H9 (cell line): ENCODE data around the gene LRRC8B. TPM values are rescaled to one million over a fixed set of nuclear protein-coding genes. Genes with fewer than 3 reads are reported as not detected.

ENCODE experiments used
- DNase-seq: peaks from one replicate; pipeline ENCODE4 v3.0.0-alpha.2; 2017
- H2AFZ ChIP-seq: one replicate; pipeline ENCODE4 v1.6.1; 2013; ENCODE audit warnings: mild to moderate bottlenecking, low read length, control low read depth, moderate library complexity
- H2AK5ac ChIP-seq: 2 replicates; pipeline ENCODE4 v1.6.1; 2013; ENCODE audit warnings: low read length, control low read depth, mixed read lengths; ENCODE audit not compliant: insufficient read length
- H2BK120ac ChIP-seq: one replicate; pipeline ENCODE4 v1.6.1; 2013; ENCODE audit warnings: low read depth, mild to moderate bottlenecking, low read length, control low read depth, inconsistent platforms; ENCODE audit not compliant: poor library complexity, severe bottlenecking
- H2BK12ac ChIP-seq: 2 replicates; pipeline ENCODE4 v1.6.1; 2013; ENCODE audit warnings: low read length, control low read depth, mixed read lengths, low read depth; ENCODE audit not compliant: insufficient read length
- H2BK15ac ChIP-seq: 2 replicates; pipeline ENCODE4 v1.6.1; 2013; ENCODE audit warnings: low read depth, low read length, control low read depth
- H2BK20ac ChIP-seq: one replicate; pipeline ENCODE4 v1.6.1; 2013; ENCODE audit warnings: low read depth, mild to moderate bottlenecking, low read length, control low read depth, inconsistent platforms; ENCODE audit not compliant: poor library complexity, severe bottlenecking
- H2BK5ac ChIP-seq: 2 replicates; pipeline ENCODE4 v1.6.1; 2013; ENCODE audit warnings: low read length, control low read depth, mixed read lengths; ENCODE audit not compliant: insufficient read length
- H3K14ac ChIP-seq: 2 replicates; pipeline ENCODE4 v1.6.1; 2013; ENCODE audit warnings: low read length, control low read depth; ENCODE audit not compliant: insufficient read depth
- H3K18ac ChIP-seq: 2 replicates; pipeline ENCODE4 v1.6.1; 2013; ENCODE audit warnings: low read depth, mild to moderate bottlenecking, mixed read lengths, low read length, control low read depth; ENCODE audit not compliant: insufficient read length
- H3K23ac ChIP-seq: 2 replicates; pipeline ENCODE4 v1.6.1; 2013; ENCODE audit warnings: low read length, control low read depth, mixed read lengths, low read depth; ENCODE audit not compliant: insufficient read length
- H3K23me2 ChIP-seq: 2 replicates; pipeline ENCODE4 v1.6.1; 2013; ENCODE audit warnings: low read depth, mild to moderate bottlenecking, mixed read lengths, low read length, control low read depth; ENCODE audit not compliant: insufficient read length, poor library complexity, severe bottlenecking
- H3K27ac ChIP-seq: 2 replicates; pipeline ENCODE4 v1.5.1; 2013; ENCODE audit warnings: low read length, control low read depth, mixed read lengths, low read depth; ENCODE audit not compliant: insufficient read length
- H3K27me3 ChIP-seq: 2 replicates; pipeline ENCODE4 v1.6.1; 2013; ENCODE audit warnings: low read length, control low read depth, inconsistent platforms; ENCODE audit not compliant: insufficient read depth
- H3K4ac ChIP-seq: 2 replicates; pipeline ENCODE4 v1.6.1; 2013; ENCODE audit warnings: low read depth, mild to moderate bottlenecking, control low read depth, inconsistent platforms, low read length, moderate library complexity
- H3K4me1 ChIP-seq: 2 replicates; pipeline ENCODE4 v1.6.1; 2013; ENCODE audit warnings: low read length, control low read depth, inconsistent platforms; ENCODE audit not compliant: insufficient read depth
- H3K4me2 ChIP-seq: 2 replicates; pipeline ENCODE4 v1.6.1; 2013; ENCODE audit warnings: low read length, control low read depth, mixed read lengths; ENCODE audit not compliant: insufficient read length, insufficient read depth
- H3K56ac ChIP-seq: 2 replicates; pipeline ENCODE4 v1.6.1; 2013; ENCODE audit warnings: low read depth, mild to moderate bottlenecking, mixed read lengths, low read length, control low read depth; ENCODE audit not compliant: insufficient read length
- H3K79me1 ChIP-seq: 2 replicates; pipeline ENCODE4 v1.6.1; 2013; ENCODE audit warnings: low read depth, mild to moderate bottlenecking, moderate library complexity, low read length, control low read depth, inconsistent platforms; ENCODE audit not compliant: insufficient read depth, poor library complexity, severe bottlenecking
- H3K79me2 ChIP-seq: 2 replicates; pipeline ENCODE4 v1.6.1; 2013; ENCODE audit warnings: low read length, control low read depth, inconsistent platforms; ENCODE audit not compliant: insufficient read depth
- H3K9ac ChIP-seq: 2 replicates; pipeline ENCODE4 v1.6.1; 2013; ENCODE audit warnings: low read length, control low read depth, mixed read lengths; ENCODE audit not compliant: insufficient read length; ENCODE audit errors: extremely low read depth
- H3K9me3 ChIP-seq: one replicate; pipeline ENCODE4 v1.6.1; 2013; ENCODE audit warnings: low read depth, low read length, inconsistent platforms; ENCODE audit not compliant: control insufficient read depth
- H3T11ph ChIP-seq: one replicate; pipeline ENCODE4 v1.6.1; 2013; ENCODE audit warnings: mild to moderate bottlenecking, low read length, control low read depth, inconsistent platforms
- H4K20me1 ChIP-seq: one replicate; pipeline ENCODE4 v1.6.1; 2013; ENCODE audit not compliant: control insufficient read depth, insufficient read length, insufficient read depth
- H4K5ac ChIP-seq: 2 replicates; pipeline ENCODE4 v1.6.1; 2013; ENCODE audit warnings: low read depth, mild to moderate bottlenecking, mixed read lengths, low read length, control low read depth; ENCODE audit not compliant: insufficient read length
- H4K8ac ChIP-seq: replicated peaks from 2 replicates; pipeline ENCODE4 v1.6.1; 2013; ENCODE audit warnings: low read length, control low read depth, mixed read lengths, low read depth; ENCODE audit not compliant: insufficient read length
- H4K91ac ChIP-seq: 2 replicates; pipeline ENCODE4 v1.6.1; 2013; ENCODE audit warnings: low read depth, mild to moderate bottlenecking, moderate library complexity, mixed read lengths, low read length, control low read depth; ENCODE audit not compliant: insufficient read length
- H3K27ac Mint-ChIP-seq, 3 experiments: 2 replicates in 2 of 3; 3 replicates in 1 of 3; pipeline ENCODE4 v1.8.0; 2020 to 2021; ENCODE audit warnings: mixed read lengths in 3 of 3, mild to moderate bottlenecking in 1 of 3, moderate library complexity in 1 of 3
- H3K27me3 Mint-ChIP-seq: 2 replicates; pipeline ENCODE4 v1.8.0; 2021; ENCODE audit warnings: low read depth, mild to moderate bottlenecking, moderate library complexity, mixed read lengths
- H3K36me3 Mint-ChIP-seq, 3 experiments: 2 replicates in 2 of 3; 3 replicates in 1 of 3; pipeline ENCODE4 v1.8.0; 2020 to 2021; ENCODE audit warnings: low read depth in 3 of 3, mixed read lengths in 3 of 3; ENCODE audit not compliant: insufficient read depth in 1 of 3
- H3K4me1 Mint-ChIP-seq, 2 experiments: 2 replicates each; pipeline ENCODE4 v1.8.0; 2020; ENCODE audit warnings: mixed read lengths in 2 of 2
- H3K4me3 Mint-ChIP-seq, 2 experiments: 2 replicates in 1 of 2; 3 replicates in 1 of 2; pipeline ENCODE4 v1.8.0; 2020 to 2021; ENCODE audit warnings: mild to moderate bottlenecking in 2 of 2, mixed read lengths in 2 of 2, moderate library complexity in 1 of 2
- H3K9me3 Mint-ChIP-seq, 2 experiments: 2 replicates in 1 of 2; 3 replicates in 1 of 2; pipeline ENCODE4 v1.8.0; 2020; ENCODE audit warnings: mild to moderate bottlenecking in 2 of 2, mixed read lengths in 2 of 2, moderate library complexity in 1 of 2
- CTCF ChIP-seq: fragments of 200-600 bp; sonication (generic); conservative IDR thresholded peaks from 3 replicates; pipeline ENCODE4 v1.8.0; 2021; ENCODE audit warnings: antibody characterized with exemption, mild to moderate bottlenecking
- WGBS: extraction: QIAGEN DNeasy Blood & Tissue Kit; methylation state at CpG from one replicate; pipeline ENCODE4 v1.1.7; 2013; ENCODE audit warnings: missing lambda C conversion rate, low lambda C conversion rate, mixed read lengths; ENCODE audit not compliant: insufficient read length; ENCODE audit errors: extremely low coverage; 5-methylcytosine and 5-hydroxymethylcytosine counted together
- total RNA-seq: library from RNA; stranded (reverse); gene quantifications from 2 replicates; pipeline ENCODE4 v1.2.1, GENCODE V29; 2021

The LRRC8B gene
- total RNA-seq, 1 experiment from 2014 or later = 33.2 TPM

DNA sequence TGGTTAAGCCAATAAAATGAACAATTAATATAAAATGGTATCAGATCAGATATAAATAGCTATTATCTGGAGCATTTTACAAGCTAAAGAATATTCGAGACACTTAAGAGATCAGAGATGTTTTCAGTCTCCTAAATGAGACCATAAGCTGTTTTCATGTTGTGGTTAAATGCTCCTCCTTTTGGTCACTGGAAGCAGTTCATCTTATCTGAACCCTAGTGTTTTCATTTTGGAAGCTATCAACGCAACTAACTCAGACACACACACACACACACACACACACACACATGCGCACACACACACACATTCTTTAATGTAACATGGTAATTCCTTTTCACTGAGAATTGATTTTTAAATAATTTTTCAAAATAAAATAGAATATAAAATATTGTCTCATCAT lies 98.3 kb downstream of the LRRC8B start:
- H2BK5ac ChIP-seq = no peak overlapping the region
- H2AFZ ChIP-seq = no peak overlapping the region
- Mint-ChIP-seq H3K27ac (no peak overlapping the region), H3K4me1 (peaks cover 0 to 2% of the 10 kb centered on the region in 2 experiments; a peak in 1 of 4 replicates), H3K9me3 (peaks cover 6 to 8% of the 10 kb centered on the region in 2 experiments; a peak in 4 of 5 replicates), H3K36me3 (peaks cover 5 to 11% (median 10%) of the 10 kb centered on the region in 3 experiments; a peak in 6 of 7 replicates), H3K4me3 (no peak overlapping the region), H3K27me3 (no peaks in the 10 kb centered on the region)
- H2BK15ac ChIP-seq = no peak overlapping the region
- no peak overlapping the region for H3K9ac ChIP-seq
- DNase-seq = no peak
- no peak overlapping the region for H3K56ac ChIP-seq
- H3K14ac ChIP-seq = no peak overlapping the region
- no peak overlapping the region for H4K91ac ChIP-seq
- no peaks in the 10 kb centered on the region for H3K23me2 ChIP-seq
- H3K27ac ChIP-seq = no peak overlapping the region
- no peak overlapping the region for H3K18ac ChIP-seq
- no peak overlapping the region for H3K23ac ChIP-seq
- no peak overlapping the region for H2AK5ac ChIP-seq
- no peaks in the 10 kb centered on the region for H3K79me2 ChIP-seq
- peak; percentile 24; the same call in 1 of the 3 replicates for TF ChIP-seq CTCF
- no peaks in the 10 kb centered on the region for H3K79me1 ChIP-seq
- H3T11ph ChIP-seq = no peak overlapping the region
- no peak overlapping the region for H3K4me2 ChIP-seq
- H3K9me3 ChIP-seq = no peaks in the 10 kb centered on the region
- no peak overlapping the region for H4K8ac ChIP-seq
- no peak overlapping the region for H2BK20ac ChIP-seq
- no peaks in the 10 kb centered on the region for H4K20me1 ChIP-seq
- H4K5ac ChIP-seq = no peak overlapping the region
- H2BK120ac ChIP-seq = no peak overlapping the region
- H3K4me1 ChIP-seq = no peaks in the 10 kb centered on the region
- WGBS = no CpG with 5 or more reads among the region's 3 CpGs
- H3K4ac ChIP-seq = no peak overlapping the region
- no peak overlapping the region for H2BK12ac ChIP-seq
- no peaks in the 10 kb centered on the region for H3K27me3 ChIP-seq
